Keratinocyte (primary cell): ENCODE data around the gene ELAVL3. TPM values are rescaled to one million over a fixed set of nuclear protein-coding genes. Genes with fewer than 3 reads are reported as not detected.

Source experiments
- DNase-seq: peaks from one replicate; pipeline ENCODE4 v3.0.0-alpha.2; 2011; ENCODE audit warnings: low read depth, missing footprints, low spot score
- FAIRE-seq: peaks from 2 replicates; lab custom pipeline; 2011; peaks lifted over from hg19 to GRCh38; lab: Jason Lieb, UNC
- H2AFZ ChIP-seq: 2 replicates; pipeline ENCODE4 v1.6.0; 2012; ENCODE audit warnings: low read length, control low read depth, inconsistent platforms; ENCODE audit not compliant: control insufficient read depth
- H3K27ac ChIP-seq: 2 replicates; pipeline ENCODE4 v1.5.1; 2011; ENCODE audit warnings: low read length; ENCODE audit not compliant: control insufficient read depth, insufficient read depth
- H3K27me3 ChIP-seq: 3 replicates; pipeline ENCODE4 v1.6.0; 2011; ENCODE audit warnings: low read length; ENCODE audit not compliant: control insufficient read depth, insufficient read depth; ENCODE audit errors: extremely low read depth
- H3K36me3 ChIP-seq, 2 experiments: 2 replicates in 1 of 2; 3 replicates in 1 of 2; pipeline ENCODE4 v1.5.1; 2011; ENCODE audit warnings: low read length in 2 of 2, mild to moderate bottlenecking in 1 of 2; ENCODE audit not compliant: control insufficient read depth in 2 of 2, insufficient read depth in 2 of 2; ENCODE audit errors: extremely low read depth in 1 of 2
- H3K4me1 ChIP-seq: 3 replicates; pipeline ENCODE4 v1.5.1; 2011; ENCODE audit warnings: low read length; ENCODE audit not compliant: control insufficient read depth, insufficient read depth; ENCODE audit errors: extremely low read depth
- H3K4me2 ChIP-seq: 3 replicates; pipeline ENCODE4 v1.6.0; 2011; ENCODE audit warnings: low read depth, low read length; ENCODE audit not compliant: control insufficient read depth, insufficient read depth; ENCODE audit errors: extremely low read depth
- H3K4me3 ChIP-seq, 3 experiments: fragments of 200-600 bp in 1 of 3; sonication (generic) in 1 of 3; 2 replicates in 2 of 3; 3 replicates in 1 of 3; pipeline ENCODE4 v1.5.1; 2011 to 2016; ENCODE audit warnings: low read length in 3 of 3, mild to moderate bottlenecking in 3 of 3, control low read depth in 2 of 3, inconsistent platforms in 1 of 3, low read depth in 1 of 3, mixed read lengths in 1 of 3, mixed run types in 1 of 3, moderate library complexity in 1 of 3; ENCODE audit not compliant: control insufficient read depth in 2 of 3, insufficient read depth in 2 of 3; ENCODE audit errors: extremely low read depth in 1 of 3
- H3K79me2 ChIP-seq: 2 replicates; pipeline ENCODE4 v1.6.0; 2012; ENCODE audit warnings: low read length; ENCODE audit not compliant: control insufficient read depth, insufficient read depth
- H3K9ac ChIP-seq: 3 replicates; pipeline ENCODE4 v1.6.0; 2011; ENCODE audit warnings: low read length; ENCODE audit not compliant: control insufficient read depth, insufficient read depth; ENCODE audit errors: extremely low read depth
- H3K9me1 ChIP-seq: 3 replicates; pipeline ENCODE4 v1.6.0; 2011; ENCODE audit warnings: low read length; ENCODE audit not compliant: control insufficient read depth, insufficient read depth; ENCODE audit errors: extremely low read depth
- H3K9me3 ChIP-seq: 2 replicates; pipeline ENCODE4 v1.5.1; 2012; ENCODE audit warnings: low read depth, low read length; ENCODE audit not compliant: control insufficient read depth
- H4K20me1 ChIP-seq: 3 replicates; pipeline ENCODE4 v1.6.0; 2011; ENCODE audit warnings: low read length; ENCODE audit not compliant: control insufficient read depth, insufficient read depth; ENCODE audit errors: extremely low read depth
- EZH2 ChIP-seq: IDR thresholded peaks from one replicate; pipeline ENCODE4 v1.6.1; 2012; ENCODE audit warnings: inconsistent platforms, mild to moderate bottlenecking, low read length, moderate library complexity
- dilution Hi-C: fragments of 300-500 bp; cut with MboI; formaldehyde crosslinking; loops from one replicate; pipeline ENCODE4 v1.7.0; 2020; ENCODE audit warnings: low sequenced_read_pairs; ENCODE audit not compliant: extremely low pct_ligation_motif_present
- polyA plus RNA-seq, 5 experiments: library from polyadenylated mRNA; depleted of rRNA in 3 of 5; stranded (reverse) in 3 of 5; stranded (forward) in 1 of 5; unstranded in 1 of 5; fragments of >200 nt; gene quantifications; 1 replicate in 1 of 5; 2 replicates in 3 of 5; 3 replicates in 1 of 5; pipeline versions ENCODE4 v1.2.1 to v1.2.3, GENCODE V29; 2011 to 2012; ENCODE audit warnings: missing spikeins in 2 of 5, low read depth in 1 of 5, low replicate concordance in 1 of 5
- TF ChIP-seq, protein P1 (sequence below), 3 experiments: IDR thresholded peaks in 1 of 3; conservative IDR thresholded peaks in 1 of 3; optimal IDR thresholded peaks in 1 of 3; 2 replicates in 2 of 3; 3 replicates in 1 of 3; pipeline versions ENCODE3 to v1.5.1; 2011; ENCODE audit warnings: low read length in 3 of 3, mild to moderate bottlenecking in 3 of 3, moderate library complexity in 2 of 3, control low read depth in 1 of 3, inconsistent platforms in 1 of 3; ENCODE audit not compliant: insufficient read depth in 2 of 3; ENCODE audit errors: extremely low read depth in 1 of 3

ELAVL3 gene
- polyA plus RNA-seq, 1 donor (not counting 4 experiments of a cell fraction or from before 2014, with no cell fraction given): not detected

DNA sequence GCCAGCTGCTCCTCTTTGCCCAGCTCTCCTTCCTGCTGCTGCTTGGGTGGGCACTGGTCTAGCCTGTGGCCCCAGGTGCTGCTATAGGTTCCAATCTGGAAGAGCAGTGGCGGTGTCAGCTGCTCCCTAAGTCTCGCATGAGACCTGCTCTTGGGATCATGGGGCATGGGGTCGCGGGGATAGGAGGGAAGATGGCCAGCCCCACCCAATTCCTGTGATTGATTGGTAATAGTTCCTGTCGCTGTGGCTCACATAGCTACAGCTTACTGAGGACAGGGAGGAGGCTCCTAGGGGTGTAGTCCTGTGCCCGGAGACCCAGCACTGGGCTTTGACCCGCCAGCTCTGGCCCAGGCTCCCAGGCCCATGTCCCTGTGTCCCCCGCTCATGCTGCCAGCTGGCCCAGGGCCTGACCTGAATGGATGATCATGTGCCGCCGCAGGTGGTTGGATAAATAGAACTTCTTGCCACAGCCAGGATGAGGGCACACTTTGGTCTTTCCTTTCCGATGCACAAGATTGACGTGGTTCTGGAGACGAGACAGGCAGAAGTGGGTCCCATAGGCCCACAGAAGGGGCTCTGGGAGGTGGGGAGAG, 4.5 kb upstream of the ELAVL3 start:
- TF ChIP-seq, protein P1, sequence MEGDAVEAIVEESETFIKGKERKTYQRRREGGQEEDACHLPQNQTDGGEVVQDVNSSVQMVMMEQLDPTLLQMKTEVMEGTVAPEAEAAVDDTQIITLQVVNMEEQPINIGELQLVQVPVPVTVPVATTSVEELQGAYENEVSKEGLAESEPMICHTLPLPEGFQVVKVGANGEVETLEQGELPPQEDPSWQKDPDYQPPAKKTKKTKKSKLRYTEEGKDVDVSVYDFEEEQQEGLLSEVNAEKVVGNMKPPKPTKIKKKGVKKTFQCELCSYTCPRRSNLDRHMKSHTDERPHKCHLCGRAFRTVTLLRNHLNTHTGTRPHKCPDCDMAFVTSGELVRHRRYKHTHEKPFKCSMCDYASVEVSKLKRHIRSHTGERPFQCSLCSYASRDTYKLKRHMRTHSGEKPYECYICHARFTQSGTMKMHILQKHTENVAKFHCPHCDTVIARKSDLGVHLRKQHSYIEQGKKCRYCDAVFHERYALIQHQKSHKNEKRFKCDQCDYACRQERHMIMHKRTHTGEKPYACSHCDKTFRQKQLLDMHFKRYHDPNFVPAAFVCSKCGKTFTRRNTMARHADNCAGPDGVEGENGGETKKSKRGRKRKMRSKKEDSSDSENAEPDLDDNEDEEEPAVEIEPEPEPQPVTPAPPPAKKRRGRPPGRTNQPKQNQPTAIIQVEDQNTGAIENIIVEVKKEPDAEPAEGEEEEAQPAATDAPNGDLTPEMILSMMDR (optimal IDR thresholded peaks at IDR 0.05 in 1 of 3, IDR thresholded peaks at IDR 0.05 in 1 of 3, conservative IDR thresholded peaks at IDR 0.05 in 1 of 3; ENCODE audit: extremely low read depth in 1 of 3, insufficient read depth in 2 of 3, low read length in 3 of 3): no peak
- no peak for TF ChIP-seq EZH2
- DNase-seq (no peak), FAIRE-seq (no peak)
- Histone ChIP-seq H3K27me3 (peaks cover 20% of the 10 kb centered on the region), H3K4me2 (no peak overlapping the region), H3K4me3 (no peak overlapping the region), H3K79me2 (no peaks in the 10 kb centered on the region), H3K9me3 (no peaks in the 10 kb centered on the region), H3K9me1 (no peaks in the 10 kb centered on the region), H3K4me1 (peaks cover 2% of the 10 kb centered on the region), H3K9ac (no peak overlapping the region), H4K20me1 (no peaks in the 10 kb centered on the region), H2AFZ (no peak overlapping the region), H3K36me3 (peaks cover 1 to 5% of the 10 kb centered on the region in 2 experiments), H3K27ac (no peak overlapping the region)
- dilution Hi-C loops: no loop called here

DNA sequence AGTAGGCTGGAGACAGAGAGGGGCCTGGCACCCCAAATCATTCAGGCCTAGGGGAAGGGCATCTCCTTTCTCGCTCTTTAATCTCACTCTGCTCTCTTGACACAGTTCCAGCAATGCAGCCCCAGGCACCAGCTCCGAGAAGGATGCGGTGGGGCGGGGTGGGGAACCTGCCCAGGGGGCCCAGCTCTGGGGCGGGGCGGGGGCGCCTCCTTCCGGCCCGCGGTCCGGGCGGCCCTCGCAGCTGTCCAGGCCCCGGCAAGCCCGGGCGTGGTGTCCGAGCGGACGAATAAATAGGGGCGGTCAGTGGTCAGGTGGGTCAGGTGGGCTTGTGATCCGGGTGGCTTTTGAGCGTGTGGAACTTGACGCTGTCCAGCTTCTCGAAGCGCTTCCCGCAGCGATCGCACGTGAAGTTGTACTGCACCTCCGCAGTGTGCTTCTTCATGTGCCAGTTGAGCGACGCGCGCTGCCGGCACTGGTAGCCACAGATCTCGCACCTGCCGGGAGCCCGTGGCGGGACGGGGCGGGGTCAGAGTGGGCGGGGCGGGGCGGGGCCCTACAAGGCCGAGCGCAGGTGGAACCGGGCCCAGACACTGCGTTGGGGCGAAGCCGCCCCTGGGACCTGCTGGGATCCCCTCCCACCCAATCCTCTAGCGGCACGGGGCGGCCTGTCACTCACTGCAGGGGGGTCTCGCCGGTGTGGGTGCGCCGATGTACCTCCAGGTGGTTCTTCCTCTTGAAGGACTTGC, 2.7 kb upstream of the ELAVL3 start:
- Histone ChIP-seq H3K27ac (no peak overlapping the region), H3K79me2 (no peaks in the 10 kb centered on the region), H3K9ac (no peak overlapping the region), H3K27me3 (peaks cover 33% of the 10 kb centered on the region), H3K9me1 (no peaks in the 10 kb centered on the region), H4K20me1 (no peaks in the 10 kb centered on the region), H3K4me2 (no peak overlapping the region), H3K9me3 (no peaks in the 10 kb centered on the region), H3K4me3 (no peak overlapping the region), H3K36me3 (no peaks in the 10 kb centered on the region), H3K4me1 (peaks cover 2% of the 10 kb centered on the region), H2AFZ (no peak overlapping the region)
- dilution Hi-C loops: no loop called here
- FAIRE-seq (no peak), DNase-seq (no peak)
- TF ChIP-seq, protein P1 (optimal IDR thresholded peaks at IDR 0.05 in 1 of 3, IDR thresholded peaks at IDR 0.05 in 1 of 3, conservative IDR thresholded peaks at IDR 0.05 in 1 of 3; ENCODE audit: extremely low read depth in 1 of 3, insufficient read depth in 2 of 3, low read length in 3 of 3): no peak
- TF ChIP-seq EZH2: no peak
